HG03045 (cell line): ENCODE results near the gene LPP.

Experiments used
- ATAC-seq: cut with Tn5 transposase; IDR thresholded peaks from one replicate; pipeline ENCODE4 v1.9.1; 2021; ENCODE audit warnings: mild to moderate bottlenecking, moderate library complexity; ENCODE audit not compliant: unreplicated experiment

Gene LPP

DNA sequence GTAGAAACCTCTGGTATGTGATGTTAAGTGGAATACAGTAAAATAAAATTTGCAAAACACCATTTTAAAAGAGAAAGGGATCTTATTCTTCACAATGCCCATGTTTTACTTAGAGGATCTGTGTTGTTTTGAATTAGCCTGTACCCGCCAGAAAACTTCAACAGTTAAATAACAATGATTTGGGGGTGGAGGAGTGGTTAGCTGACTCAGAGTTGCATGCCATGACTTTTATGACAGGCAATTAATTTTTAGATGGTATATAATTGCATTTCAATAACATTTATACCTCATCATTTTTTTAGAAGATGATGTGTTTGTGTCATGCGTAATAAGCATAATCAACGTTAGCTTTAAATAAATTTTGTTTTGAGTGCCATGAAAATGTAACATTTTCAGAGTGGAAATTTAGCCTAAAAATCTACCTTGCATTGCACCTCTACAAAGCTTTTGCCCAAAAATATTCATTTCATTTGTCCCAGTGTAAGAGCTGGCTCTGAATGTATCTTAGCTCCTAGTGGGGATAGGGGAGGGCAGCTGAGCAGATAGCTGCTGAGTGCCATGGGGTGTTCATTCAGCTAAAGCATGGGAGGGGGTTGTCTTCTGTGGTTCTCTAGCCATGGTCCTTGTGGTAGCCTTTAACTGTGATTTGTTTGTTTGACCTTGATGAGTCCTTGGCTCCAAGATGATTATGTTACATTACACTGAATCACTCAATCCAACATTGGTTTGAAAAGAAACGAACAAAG lies 379.8 kb downstream of the LPP start:
- no peak for ATAC-seq

DNA sequence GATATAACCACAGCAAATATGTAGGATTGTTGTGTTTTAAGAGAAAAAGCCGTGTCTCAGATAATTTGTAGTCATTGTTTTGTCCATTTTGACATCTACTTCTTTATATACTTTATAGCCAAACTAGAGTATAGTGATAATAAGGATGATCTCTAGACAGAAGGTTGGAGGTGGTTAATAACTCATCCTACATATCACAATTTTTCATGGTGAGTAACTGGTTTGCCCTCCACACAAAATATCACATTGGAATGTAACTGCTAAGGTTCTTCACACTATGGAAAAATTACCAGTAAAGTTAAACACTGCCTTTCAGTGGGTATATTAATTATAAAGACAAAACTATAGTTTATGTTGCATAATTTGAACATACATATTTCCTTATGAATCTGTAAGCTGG lies 380.7 kb downstream of the LPP start:
- ATAC-seq, result no peak

DNA sequence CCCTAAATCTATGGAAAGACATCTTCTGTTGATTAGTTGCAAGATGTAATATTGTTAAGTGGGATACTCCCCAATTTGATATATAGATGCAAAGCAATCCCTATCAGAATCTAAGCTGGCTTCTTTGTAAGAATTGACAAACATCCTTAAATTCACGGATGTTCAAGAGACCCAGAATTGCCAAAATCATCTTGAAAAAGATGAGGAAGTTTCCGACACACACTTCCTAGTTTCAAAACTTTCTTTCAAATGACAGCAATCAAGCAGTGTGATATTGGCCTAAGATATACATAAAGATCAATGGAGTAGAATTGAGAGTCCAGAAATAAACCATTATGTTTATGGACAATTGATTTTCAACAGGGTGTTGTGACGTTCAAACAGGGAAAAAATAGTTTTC lies 383.6 kb downstream of the LPP start:
- no peak for ATAC-seq

DNA sequence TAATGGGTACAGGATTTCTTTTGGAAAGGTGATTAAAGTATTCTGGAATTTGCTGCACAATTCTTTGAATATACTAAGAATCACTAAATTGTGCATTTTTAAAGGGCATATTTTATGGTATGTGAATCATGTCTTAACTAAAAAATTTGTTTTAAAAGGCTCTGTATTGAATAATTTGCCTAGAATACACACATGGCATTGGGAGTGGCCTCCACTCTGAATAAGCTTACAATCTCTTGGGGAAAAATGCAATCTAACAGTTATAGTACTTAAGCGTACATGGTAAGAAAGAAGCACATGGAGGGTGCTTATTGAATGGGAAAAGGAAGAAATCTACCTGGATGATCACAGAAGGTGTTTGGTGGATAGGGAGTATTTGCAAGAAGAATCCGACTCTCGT lies 385.1 kb downstream of the LPP start:
- no peak for ATAC-seq

DNA sequence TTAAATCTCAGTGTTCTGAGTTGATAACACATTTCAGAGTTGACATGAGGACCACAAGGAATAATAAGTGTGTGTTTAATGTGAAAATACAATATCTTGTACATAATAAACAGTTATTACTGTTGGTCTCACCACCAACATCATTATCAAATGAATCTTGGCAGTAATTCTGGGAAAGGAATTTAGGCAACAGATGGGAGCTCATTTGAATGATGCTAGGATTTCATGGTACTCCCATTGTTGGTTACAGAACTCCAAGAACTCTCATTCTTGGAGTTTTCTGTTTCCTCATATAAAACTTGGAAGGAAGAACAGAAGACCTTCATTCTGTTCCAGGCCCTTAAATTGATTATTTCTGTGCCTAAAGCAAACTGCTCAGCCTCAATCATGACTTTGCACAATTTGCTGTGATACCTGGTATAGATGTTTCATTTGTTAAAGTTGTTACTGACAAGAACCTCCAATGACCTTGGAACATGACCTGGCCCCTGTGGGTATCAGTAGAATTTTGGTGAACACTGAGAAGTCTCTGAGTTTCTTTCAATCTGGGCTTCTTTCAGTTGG lies 385.8 kb downstream of the LPP start:
- no peak for ATAC-seq

DNA sequence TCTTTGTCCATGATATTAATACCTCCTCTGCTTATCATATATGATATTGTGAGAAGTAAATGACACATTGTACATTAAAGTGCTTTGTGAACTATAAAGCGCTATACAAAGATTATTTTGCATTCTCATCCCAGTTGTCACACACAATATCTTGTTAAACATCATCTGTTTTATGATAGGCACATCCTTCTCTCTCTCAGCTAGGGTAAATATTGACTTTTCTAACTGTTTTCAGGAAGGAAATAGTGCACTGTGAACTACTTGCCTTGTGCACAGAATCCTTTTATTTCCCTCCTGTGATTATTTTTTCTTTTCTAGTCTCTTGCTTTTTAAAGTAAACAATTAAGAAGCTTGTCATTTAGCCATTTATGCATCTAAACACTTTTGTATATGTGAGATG lies 388.2 kb downstream of the LPP start:
- no peak for ATAC-seq

DNA sequence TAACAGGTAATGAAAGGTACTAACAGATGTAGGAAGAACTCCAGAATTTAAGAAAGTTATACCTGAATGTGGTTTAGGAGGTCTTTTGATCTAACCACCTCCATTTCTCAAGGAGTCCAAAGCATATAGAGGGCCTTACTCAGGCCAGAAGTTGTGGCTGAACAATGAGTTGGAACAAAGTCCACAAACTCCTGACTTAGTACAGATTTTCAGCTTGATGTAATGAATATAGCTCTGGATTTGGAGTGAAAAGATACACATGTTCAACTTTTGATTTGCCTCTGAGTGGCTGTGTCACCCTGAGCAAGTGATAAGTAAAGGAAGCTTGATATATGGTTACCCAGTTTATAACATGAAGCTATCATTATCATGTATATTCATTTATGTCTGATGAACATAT lies 390.1 kb downstream of the LPP start:
- ATAC-seq, result no peak

DNA sequence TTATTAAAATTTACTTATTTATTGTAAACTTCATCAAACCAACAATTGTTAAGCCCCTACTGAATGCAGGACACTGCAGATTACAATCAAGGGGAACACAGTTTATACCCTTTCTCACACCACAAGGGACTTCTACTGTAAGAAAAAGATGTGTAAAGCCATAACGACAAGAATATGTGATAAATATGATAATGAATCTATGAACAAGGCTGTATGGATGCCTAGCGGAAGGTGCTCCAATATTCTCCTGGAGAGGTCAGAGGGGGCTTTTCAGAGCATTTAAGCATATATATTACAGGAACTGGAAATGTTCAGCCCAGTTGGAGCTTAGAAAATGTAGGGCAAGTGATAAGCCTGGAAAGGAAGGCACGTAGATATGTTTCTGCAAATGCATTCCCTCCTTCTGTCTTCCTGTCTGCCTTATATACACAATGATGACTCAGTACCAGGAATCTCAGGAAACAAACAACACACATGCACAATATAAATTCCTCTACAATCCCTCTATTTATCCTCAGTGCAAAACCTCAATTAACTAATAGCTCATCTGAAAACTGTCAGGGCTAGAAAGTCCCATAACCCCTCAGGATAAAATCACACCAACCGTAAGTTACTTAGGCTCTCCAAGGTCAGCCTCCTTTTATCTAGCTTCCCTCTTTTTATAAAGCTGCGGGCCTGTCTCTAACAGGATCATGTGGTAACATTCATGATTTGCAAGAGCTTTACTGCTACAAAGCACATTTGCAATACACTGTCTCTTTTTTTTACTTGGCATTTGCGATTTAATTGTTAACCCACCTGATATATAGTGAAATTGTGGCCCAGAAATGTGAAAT lies 393.1 kb downstream of the LPP start:
- no peak for ATAC-seq

DNA sequence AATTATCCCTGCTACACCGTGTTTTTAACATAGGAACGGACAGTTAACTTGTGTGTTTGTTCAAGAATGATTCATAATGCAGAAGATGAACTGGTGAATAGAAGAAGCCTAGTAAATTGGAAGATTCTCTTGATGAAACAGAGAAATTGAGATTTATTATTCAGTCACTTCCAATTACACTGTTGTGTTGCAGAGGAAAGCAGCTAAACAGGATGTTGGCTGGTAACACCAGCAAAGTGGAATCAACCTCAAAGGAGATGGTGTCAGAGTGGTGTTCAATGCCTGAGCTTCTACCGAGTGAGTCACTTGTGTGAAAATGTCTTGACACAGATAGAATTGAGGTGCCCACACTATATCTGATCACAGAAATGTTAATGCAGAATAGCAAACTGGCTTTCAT lies 399.6 kb downstream of the LPP start:
- no peak for ATAC-seq

DNA sequence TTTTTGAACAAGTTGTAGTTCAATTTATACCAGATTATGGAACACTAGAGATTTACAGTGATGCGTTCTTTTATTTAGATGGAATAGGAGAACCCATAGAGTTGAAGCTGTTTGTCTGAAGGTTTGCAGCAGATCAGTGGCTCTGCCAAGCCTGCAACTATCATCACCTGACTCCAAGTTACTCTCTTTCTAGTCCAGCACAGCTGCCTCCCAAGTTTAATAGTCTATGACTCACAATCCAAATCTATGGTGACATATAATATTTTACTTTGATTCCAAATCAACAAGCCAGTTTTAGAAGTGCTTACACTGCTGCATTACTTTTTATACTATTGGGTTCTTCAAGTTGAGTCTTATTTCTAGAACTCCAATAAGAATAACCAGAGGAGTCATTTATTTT lies 400.4 kb downstream of the LPP start:
- ATAC-seq, result no peak

DNA sequence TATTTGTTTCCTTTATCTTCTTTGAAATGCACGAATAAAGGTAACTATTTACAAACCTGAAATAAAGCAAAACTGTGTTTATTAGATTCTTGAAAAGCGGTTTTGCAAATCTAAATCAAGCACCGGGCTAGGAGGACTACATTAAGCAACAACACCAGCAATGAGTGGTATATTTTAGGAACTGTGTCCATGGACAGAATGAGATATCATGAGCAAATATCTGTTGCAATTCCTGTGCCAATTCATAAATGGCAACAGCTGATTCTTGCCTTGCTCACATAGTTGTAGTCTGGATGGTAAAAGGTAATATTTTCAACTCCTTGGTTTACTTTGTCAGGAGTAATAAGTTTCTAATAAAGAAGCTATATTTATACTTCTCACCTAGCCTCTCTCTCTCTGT lies 403.3 kb downstream of the LPP start:
- no peak for ATAC-seq

DNA sequence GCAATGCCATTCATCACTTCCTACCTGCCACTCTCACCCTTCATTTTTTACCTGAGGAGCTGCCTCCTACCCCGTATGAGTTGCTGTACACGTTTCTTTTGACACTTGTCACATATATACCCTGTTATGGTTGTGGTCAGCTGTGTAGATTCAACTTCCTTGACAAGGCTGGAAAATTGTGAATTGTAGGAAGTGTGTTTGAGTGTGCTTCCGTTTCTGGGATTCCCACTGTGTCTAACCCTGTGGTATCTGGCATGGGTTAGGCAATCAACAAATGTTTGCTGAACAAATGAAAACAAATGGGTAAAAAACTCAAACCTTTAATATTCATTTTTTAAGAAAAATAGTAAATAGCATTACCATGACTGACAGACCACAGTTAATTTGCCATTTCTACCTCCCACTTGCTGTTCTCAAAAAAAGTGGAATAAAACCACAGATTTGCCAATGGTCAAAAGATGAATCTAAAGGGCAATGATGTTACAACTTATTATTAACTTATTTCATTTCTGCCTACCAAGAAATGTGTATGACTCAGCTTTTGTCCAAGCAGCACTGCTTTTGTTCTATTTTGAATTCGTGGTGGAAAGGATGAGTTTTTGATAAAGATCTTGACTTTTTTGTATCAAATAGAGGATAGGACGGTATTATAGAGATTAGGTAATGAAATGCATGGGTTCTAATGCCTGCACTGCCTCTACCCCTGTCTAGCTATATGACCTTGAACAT lies 404.6 kb downstream of the LPP start:
- no peak for ATAC-seq

DNA sequence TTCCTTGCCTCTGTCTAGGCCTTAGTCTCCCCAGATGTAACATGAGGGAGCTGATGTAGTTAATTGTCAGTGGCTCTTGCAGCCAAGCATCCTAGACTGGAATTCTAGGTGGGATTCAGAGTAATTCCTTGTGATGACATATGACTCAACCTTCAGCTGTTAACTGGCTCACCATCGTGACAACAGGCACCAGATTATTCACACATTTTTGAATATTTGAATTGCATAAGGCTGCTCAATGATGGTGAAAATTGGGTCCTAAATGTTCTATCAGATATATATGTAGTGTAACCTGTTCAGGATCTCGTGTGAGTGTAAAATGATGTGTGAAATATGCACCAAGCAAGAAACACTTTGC lies 405.1 kb downstream of the LPP start:
- ATAC-seq, result no peak

DNA sequence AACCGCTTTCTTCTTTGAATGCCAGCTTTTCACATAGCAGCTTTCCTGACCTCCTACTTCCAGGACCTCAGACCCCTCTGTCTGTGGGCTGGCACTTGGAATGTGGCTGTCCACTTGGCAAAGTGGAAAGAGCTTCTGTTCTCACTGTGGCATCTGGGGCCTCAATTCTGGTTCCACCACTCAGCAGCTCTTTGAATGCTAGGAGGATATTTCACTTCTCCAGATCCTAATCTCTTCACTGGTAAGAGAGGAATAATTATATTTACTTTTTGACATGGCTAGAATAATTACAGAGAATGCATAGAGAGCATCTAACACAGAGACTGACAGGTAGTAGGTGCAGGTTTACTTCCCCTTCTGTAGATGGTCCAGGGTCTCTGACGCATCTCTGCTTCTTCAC lies 405.9 kb downstream of the LPP start:
- no peak for ATAC-seq

DNA sequence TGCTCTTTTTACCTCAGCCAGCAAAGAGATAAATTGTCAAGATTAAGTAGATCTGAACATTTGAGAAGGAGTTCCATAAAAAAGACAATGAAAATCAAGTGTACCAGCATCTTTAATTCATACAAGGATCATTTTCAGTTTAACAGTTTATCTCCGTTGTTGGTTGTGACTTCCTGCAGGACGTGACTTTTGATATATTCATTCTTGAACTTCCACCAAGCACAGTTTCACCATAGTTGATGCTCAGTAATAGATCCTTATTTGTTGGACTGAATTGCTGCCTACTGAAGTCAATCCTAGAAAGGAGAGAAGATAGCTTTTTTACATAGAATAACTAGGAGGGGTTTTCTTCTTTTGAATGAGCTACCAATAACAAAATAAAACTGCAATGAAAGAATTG lies 408.2 kb downstream of the LPP start:
- ATAC-seq, result no peak

DNA sequence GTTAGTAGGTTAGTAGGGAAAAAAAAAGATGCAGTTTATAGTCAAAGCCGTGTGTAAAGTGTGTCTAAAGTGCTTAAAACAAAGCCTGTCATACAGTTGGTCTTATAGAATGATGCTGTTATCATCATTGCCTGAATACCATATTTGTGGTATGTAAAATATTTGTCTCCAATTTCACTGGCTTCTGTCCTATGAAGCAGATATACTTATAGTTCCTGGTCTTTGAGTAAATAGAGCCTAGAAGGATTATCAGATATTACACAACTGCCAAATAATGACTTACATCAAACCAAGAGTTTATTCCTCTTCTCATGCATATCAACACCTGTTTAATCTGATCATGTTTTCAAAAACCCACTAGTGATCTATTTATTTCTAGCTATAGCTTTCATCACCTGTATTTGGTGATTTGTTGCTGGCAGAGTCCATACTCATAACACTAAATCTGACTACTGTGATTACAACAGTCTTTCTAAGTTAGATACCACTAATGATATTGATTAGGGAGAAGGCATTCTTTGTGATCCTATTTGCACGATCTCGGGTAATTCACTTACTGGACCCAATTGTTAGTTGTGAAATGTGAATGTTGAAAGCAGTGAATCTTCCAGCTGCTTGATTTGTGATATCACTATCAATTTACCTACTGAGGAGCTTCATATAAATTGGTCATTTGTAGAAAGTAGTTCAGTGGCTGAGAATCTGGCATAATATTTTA lies 413.7 kb downstream of the LPP start:
- no peak for ATAC-seq

DNA sequence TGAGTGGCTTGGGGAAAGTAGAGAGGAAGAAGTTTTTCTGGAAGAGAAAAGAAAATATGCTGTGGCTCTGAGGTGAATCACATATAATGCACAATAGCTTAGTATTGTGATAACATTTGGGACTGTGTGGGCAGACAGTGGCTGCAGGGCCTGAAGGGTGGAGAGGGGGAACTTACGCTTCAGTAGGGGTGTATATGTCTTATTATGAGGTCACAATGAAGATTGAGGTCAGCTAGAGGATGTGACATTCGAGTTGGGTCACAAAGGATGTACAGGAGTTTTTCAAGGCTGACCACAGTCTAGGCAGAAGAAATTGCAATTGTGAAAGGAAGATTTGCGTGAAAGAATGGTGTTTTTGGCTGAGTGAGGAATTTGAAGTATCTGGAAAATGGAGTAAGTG lies 414.8 kb downstream of the LPP start:
- ATAC-seq, result no peak

DNA sequence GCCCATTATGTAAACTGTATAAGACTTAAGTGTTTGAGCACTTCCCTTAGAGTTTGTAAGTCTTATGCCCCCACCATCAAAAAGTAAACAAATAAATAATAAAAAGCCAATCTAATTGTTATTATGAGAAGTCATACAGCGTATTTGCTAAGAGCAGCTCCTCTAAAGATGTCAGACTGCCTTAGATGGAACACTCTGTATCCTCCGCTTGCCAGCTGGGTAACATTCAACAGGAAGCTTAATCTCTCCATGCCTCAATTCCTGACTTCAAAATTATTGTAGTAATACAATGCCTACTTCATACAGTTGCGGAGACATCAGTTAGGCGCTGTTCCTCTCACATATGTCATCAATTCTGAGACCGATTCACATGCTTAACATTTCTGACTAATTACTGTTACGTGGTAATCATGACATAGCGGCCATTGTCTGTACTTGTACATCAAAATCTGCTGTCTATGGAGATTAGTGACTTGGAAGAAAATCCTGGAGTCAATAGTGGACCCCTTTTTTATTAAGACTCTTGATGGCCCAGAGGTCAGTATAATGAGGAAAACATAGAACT lies 417.7 kb downstream of the LPP start:
- ATAC-seq, result no peak

DNA sequence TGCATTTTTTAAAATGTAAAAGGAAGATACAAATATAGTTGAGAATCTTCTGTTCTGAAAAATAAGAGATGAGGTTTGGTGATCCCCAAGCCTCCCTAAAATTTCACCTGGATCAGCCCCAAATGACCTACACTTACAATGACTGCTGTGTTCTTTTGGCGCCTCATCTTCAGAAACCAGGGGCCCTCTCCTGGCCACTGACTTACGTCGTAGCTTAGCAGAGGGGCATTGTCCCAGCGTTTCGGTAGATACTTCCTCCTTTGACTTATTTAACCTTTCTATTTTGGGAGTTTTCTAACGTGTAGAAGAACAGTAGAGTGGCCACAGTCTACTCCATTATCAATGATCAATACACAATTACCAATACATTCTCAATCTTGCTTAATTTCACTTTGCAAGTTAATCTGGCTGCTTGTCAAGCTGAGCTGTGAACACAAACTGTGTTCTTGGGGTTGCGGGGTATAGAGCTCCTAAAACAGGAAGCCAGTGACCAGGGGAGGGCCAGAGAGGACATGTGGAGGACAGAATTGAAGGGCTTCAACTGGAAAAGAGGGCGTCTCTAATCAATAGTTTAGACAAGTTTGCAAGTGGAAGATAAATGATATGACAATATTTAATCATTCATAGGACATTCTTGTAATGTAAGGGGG lies 419.5 kb downstream of the LPP start:
- ATAC-seq, result no peak

DNA sequence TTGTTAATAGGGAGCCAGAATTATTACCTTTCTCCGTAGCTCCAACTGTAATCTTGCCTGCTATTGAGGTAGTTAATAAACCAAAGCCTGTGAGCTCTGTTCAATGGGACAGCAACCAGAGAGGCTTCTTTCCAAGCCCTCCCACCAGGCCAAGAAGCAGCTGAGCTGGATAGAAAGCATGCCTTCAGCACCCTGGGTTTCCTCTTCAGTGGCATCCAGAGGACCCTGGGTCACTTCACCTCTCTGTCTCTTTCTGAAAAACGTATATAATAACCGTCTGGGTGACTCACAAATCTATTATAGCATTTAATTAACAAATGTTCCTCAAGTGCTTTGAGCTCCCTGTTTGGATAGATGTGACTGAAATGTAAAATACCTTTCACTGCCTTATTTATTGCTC lies 420.0 kb downstream of the LPP start:
- no peak for ATAC-seq
